Measurements from ENCODE around the gene MCF2L. TPM values are rescaled to one million over a fixed set of nuclear protein-coding genes. Genes with fewer than 3 reads are reported as not detected.
"Not testable (repeated sequence)": the region's sequence is repeated elsewhere in the genome, so short reads cannot be mapped to it uniquely, and the experiment has no call there.

MCF2L gene
- total RNA-seq, 2 experiments from 2014 or later: 2.8 to 16.4 TPM

DNA sequence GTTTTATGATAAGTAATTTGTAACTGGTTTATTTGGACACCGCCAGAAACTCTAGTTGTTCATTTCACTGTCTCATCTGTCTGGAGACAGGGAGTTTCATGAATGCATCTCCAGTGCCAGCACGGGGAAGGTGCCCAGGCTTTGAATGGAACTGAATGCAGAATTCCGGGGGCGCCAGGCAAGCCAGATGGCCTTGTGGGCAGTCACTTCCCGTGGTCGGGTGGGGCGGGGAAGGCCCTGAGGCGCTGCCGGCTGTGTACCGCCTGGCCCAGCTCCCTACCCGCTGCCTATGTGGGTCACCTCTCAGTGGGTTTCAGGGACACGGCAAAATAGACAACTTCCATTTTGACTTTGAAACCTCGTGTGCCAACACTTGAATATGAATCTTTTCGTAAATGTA lies 28.8 kb upstream of the MCF2L start:
- Histone ChIP-seq H4K20me1 (ENCODE audit: insufficient read depth, low read length) (no peaks in the 10 kb centered on the region), H3K4me2 (ENCODE audit: low read length) (no peak overlapping the region), H3K9me2 (ENCODE audit: insufficient read depth, low read length) (no peaks in the 10 kb centered on the region), H3K4me1 (ENCODE audit: insufficient read depth, low read length, poor library complexity, severe bottlenecking) (peaks cover 22% of the 10 kb centered on the region), H3K4me3 (ENCODE audit: low read depth, low read length, poor library complexity, severe bottlenecking) (no peak overlapping the region), H3K79me2 (ENCODE audit: insufficient read depth, low read depth, low read length) (no peaks in the 10 kb centered on the region), H3K9me3 (ENCODE audit: low read length) (no peaks in the 10 kb centered on the region), H3K27ac (ENCODE audit: low read depth, low read length, poor library complexity, severe bottlenecking) (no peak overlapping the region), H2AFZ (ENCODE audit: low read length) (no peak overlapping the region), H3K36me3 (ENCODE audit: insufficient read depth, low read length) (no peaks in the 10 kb centered on the region)
- POLR2A ChIA-PET: no interaction called here
- intact Hi-C loops (cut with micrococcal nuclease; ENCODE audit: unreplicated experiment): loop anchor here (10.0 kb wide), 1 partner anchor 625 kb away; no protein-coding TSS in a partner anchor
- CTCF ChIA-PET (ENCODE audit: unreplicated experiment): no interaction called here
- DNase-seq (ENCODE audit: low spot score): no peak
- TF ChIP-seq, protein P1, sequence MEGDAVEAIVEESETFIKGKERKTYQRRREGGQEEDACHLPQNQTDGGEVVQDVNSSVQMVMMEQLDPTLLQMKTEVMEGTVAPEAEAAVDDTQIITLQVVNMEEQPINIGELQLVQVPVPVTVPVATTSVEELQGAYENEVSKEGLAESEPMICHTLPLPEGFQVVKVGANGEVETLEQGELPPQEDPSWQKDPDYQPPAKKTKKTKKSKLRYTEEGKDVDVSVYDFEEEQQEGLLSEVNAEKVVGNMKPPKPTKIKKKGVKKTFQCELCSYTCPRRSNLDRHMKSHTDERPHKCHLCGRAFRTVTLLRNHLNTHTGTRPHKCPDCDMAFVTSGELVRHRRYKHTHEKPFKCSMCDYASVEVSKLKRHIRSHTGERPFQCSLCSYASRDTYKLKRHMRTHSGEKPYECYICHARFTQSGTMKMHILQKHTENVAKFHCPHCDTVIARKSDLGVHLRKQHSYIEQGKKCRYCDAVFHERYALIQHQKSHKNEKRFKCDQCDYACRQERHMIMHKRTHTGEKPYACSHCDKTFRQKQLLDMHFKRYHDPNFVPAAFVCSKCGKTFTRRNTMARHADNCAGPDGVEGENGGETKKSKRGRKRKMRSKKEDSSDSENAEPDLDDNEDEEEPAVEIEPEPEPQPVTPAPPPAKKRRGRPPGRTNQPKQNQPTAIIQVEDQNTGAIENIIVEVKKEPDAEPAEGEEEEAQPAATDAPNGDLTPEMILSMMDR (conservative IDR thresholded peaks at IDR 0.05; ENCODE audit: low read length): no peak
- TF ChIP-seq EZH2phosphoT487 (IDR thresholded peaks at IDR 0.05; ENCODE audit: borderline replicate concordance, low read depth, low read length): no peak
- BruUV-seq (replicated peaks): no TSS peak

DNA sequence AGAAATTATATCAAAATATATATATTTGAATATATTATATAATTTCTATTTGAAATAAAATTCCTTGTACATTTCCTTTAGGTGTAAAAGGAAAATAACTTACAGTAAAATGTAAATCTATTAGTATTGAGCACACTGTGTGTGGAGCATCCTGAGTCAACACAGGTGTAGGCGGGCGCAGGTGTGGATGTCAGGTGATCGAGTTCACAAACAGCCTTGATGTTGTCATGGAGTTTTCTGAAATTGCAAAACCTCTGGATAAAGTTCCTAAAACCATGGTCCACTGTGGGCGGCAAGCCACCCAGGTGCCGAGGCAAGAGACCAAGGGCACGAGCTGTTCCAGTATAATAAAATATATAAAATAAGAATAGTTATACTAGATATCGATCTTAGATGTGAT lies 27.7 kb upstream of the MCF2L start:
- BruUV-seq (replicated peaks): no TSS peak

DNA sequence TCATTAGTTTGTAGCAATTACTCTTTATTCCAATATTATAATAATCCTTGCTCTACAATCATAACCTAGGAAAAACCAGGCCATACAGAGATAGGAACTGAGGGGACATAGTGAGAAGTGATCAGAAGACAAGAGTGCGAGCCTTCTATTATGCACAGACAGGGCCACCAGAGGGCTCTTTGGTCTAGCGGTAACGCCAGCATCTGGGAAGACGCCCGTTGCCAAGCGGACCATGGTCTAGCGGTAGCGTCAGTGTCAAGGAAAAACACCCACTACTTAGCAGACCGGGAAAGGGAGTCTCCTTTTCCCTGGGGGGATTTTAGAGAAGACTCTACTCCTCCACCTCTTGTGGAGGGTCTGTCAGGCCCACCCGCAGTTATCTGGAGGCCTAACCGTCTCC lies 27.2 kb upstream of the MCF2L start:
- BruUV-seq (replicated peaks); POLR2A ChIA-PET: not testable (repeated sequence)
- intact Hi-C loops (cut with micrococcal nuclease; ENCODE audit: unreplicated experiment): loop anchor here (1.0 to 10.0 kb wide), 3 partner anchors 88 to 623 kb away; no protein-coding TSS in a partner anchor

More for the DNA sequence above, 27.7 kb upstream of the MCF2L start:
- Histone ChIP-seq H3K9me2 (ENCODE audit: insufficient read depth, low read length) (no peaks in the 10 kb centered on the region), H3K4me1 (ENCODE audit: insufficient read depth, low read length, poor library complexity, severe bottlenecking) (peaks cover 22% of the 10 kb centered on the region), H3K4me2 (ENCODE audit: low read length) (no peak overlapping the region), H2AFZ (ENCODE audit: low read length) (no peak overlapping the region), H3K27ac (ENCODE audit: low read depth, low read length, poor library complexity, severe bottlenecking) (no peak overlapping the region), H4K20me1 (ENCODE audit: insufficient read depth, low read length) (no peaks in the 10 kb centered on the region), H3K4me3 (ENCODE audit: low read depth, low read length, poor library complexity, severe bottlenecking) (no peak overlapping the region), H3K36me3 (ENCODE audit: insufficient read depth, low read length) (no peaks in the 10 kb centered on the region), H3K79me2 (ENCODE audit: insufficient read depth, low read depth, low read length) (no peaks in the 10 kb centered on the region), H3K9me3 (ENCODE audit: low read length) (no peaks in the 10 kb centered on the region)
- ChIA-PET POLR2A (no interaction called here), CTCF (ENCODE audit: unreplicated experiment) (no interaction called here)
- no peak for TF ChIP-seq EZH2phosphoT487 (IDR thresholded peaks at IDR 0.05; ENCODE audit: borderline replicate concordance, low read depth, low read length)
- TF ChIP-seq, protein P1 (conservative IDR thresholded peaks at IDR 0.05; ENCODE audit: low read length): no peak
- no peak for DNase-seq (ENCODE audit: low spot score)
- intact Hi-C loops (cut with micrococcal nuclease; ENCODE audit: unreplicated experiment): loop anchor here (10.0 kb wide), 1 partner anchor 623 kb away; no protein-coding TSS in a partner anchor

More for the DNA sequence above, 27.2 kb upstream of the MCF2L start:
- H3K79me2 ChIP-seq (ENCODE audit: insufficient read depth, low read depth, low read length); H3K9me3 ChIP-seq (ENCODE audit: low read length); H3K9me2 ChIP-seq (ENCODE audit: insufficient read depth, low read length); CTCF ChIA-PET (ENCODE audit: unreplicated experiment); H4K20me1 ChIP-seq (ENCODE audit: insufficient read depth, low read length); H3K36me3 ChIP-seq (ENCODE audit: insufficient read depth, low read length): not testable (repeated sequence)
- peak overlapping the region; percentile 70 for H3K27ac ChIP-seq (ENCODE audit: low read depth, low read length, poor library complexity, severe bottlenecking)
- DNase-seq (ENCODE audit: low spot score): peak; percentile 51
- peaks cover 22% of the 10 kb centered on the region for H3K4me1 ChIP-seq (ENCODE audit: insufficient read depth, low read length, poor library complexity, severe bottlenecking)
- peak overlapping the region; percentile 61 for H3K4me2 ChIP-seq (ENCODE audit: low read length)
- peak overlapping the region; percentile 12 for H3K4me3 ChIP-seq (ENCODE audit: low read depth, low read length, poor library complexity, severe bottlenecking)
- TF ChIP-seq, protein P1 (conservative IDR thresholded peaks at IDR 0.05; ENCODE audit: low read length): peak; percentile 56
- peak overlapping the region; percentile 19; the same call in 1 of the 2 replicates for H2AFZ ChIP-seq (ENCODE audit: low read length)

Data from OCI-LY7 (cell line).